HG03175 (cell line): ENCODE results near the gene KIF1B.
"Not testable (repeated sequence)": the region's sequence is repeated elsewhere in the genome, so short reads cannot be mapped to it uniquely, and the experiment has no call there.

Experiments
- ATAC-seq: cut with Tn5 transposase; IDR thresholded peaks from one replicate; pipeline ENCODE4 v1.9.1; 2021; ENCODE audit warnings: mild to moderate bottlenecking, moderate library complexity; ENCODE audit not compliant: unreplicated experiment

Gene KIF1B

DNA sequence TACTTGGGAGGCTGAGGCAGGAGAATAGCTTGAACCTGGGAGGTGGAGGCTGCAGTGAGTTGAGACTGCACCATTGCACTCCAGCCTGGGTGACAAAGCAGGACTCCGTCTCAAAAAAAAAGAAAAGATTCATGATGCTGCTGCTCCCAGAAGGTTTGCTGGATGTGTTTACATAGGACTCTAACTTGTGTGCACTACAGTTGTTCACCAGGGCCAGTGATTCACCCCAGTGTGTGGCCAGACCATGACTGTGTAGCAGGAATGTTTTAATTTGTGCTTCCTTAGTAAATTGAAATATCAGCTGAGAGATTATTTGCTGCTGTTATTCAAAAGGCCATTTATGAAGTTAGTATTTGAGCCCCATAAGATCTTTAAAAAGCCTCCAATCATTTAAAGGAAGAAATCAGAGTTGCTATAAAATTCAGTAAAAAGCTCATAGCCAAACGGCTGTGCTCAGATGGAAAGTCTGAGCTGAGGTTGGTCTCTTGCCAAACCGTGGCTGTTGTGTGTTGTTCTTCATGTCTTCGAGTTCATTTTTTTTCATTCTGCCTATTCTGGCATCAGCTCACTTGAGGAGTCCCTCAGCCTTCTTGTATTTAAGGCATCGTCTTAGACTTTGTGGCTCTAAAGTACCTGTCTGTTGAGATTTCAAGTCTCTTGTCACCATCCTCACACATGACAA, 170.4 kb downstream of the KIF1B start:
- no peak for ATAC-seq

GRCh38 chr1:10383630-10384029, 173.3 kb downstream of the KIF1B start:
- no peak for ATAC-seq

DNA sequence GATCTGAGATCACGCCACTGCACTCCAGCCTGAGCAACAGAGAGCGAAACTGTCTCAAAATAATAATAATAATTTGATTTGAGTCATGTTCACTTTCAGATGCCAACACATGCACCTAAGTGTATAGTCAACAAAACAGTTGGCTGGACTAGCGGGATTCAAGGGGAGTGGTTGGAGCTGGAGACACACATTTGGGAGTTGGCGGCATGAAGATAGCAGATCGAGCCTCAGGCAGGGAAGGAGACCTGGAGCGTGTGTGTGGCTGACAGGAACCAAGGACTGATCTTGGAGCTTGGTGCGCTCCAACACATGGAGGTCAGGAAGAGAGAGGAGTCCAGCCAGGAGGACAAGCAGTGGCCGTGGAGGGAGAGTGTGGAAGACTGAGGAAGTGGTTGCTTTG, 173.8 kb downstream of the KIF1B start:
- ATAC-seq: no peak

DNA sequence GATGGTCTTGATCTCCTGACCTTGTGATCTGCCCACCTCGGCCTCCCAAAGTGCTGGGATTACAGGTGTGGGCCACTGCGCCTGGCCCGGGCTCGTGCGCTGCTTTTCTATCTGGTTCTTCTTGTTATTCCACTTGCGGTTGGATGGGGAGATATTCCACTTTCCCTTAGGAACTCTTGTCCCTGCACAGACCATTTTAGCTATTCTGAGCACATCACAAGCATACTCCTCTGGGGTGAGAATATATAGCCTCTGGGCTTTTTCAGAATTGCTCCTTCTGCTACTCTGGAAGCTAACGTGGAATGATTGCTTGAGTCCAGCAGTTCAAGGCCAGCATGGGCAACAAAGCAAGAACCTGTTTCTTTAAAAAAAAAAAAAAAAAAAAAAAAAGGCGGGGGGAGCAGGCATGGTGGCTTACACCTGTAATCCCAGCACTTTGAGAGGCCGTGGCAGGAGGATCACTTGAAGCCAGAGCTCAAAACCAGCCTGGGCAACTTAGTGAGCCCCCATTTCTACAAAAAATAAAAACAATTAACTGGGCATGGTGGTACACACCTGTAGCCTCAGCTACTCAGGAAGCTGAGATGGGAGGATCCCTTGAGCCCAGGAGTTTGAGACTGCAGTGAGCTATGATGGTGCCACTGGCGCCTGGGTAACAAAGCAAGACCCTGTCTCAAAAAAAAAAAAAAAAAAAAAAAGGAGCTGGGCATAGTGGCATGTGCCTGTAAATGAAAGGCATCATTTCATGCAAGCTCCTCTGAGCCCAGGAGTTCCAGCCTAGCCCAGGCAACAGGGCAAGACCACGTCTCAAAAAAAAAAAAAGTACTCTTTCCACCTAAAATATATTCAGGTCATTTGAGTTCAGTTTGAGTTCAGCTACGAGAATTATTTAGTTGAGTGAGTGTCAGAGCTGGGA, 176.6 kb downstream of the KIF1B start:
- no peak for ATAC-seq

DNA sequence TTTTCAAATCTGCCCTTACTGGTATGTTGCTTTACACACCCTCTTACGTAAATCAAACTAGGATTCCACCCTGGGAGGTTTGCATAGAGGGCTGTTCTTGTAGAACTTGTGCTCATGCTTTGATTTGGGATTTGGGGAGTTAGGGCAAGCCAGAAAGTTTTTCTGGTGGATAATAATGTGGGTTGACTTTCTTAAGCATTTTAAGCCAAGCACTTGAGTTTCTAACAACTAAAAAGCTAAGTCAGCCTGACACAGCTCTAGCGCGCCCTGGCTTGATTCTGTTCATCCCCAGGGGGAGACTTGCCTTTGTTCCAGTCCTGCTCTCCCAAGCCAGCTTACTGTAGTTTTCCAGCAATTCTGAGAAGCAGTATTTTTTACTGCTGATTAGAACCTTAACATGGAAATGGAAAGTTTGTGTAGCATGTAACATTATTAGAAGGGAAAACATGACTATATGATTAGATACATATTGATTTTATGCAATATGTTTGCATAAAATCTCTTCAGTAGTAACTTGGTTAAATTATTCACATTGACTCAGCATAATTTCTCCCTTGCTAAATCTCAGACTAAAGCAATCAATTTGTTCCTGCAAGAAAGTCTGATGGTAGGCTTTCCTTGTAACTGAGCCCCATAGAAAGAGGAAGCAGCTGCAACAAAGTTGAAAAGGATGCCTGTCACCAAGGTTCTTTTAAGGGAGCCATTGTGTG, 177.5 kb downstream of the KIF1B start:
- ATAC-seq: no peak

- ATAC-seq: no peak
Measured at GRCh38 chr1:10388387-10388715, 178.0 kb downstream of the KIF1B start.

- no peak for ATAC-seq
Measured at GRCh38 chr1:10389271-10389973, 179.1 kb downstream of the KIF1B start.

DNA sequence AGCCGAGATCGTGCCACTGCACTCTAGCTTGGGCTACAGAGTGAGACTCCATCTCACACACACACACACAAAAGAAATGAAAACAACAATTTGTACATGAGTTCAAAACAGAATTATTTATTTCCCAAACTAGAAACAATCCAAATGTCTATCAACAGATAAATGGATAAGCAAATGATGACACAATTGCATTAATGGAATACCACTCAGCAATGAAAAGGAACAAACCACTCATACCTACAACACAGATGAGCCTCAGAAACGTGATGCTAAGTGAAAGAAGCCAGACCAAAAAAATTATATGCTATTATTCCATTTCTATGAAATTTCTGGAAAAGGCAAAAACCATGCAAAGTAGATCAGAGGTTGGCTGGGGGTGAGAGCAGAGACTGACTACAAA, 186.5 kb downstream of the KIF1B start:
- ATAC-seq: no peak

- ATAC-seq: peak; percentile 21
Measured at GRCh38 chr1:10398278-10398733, 187.9 kb downstream of the KIF1B start.

DNA sequence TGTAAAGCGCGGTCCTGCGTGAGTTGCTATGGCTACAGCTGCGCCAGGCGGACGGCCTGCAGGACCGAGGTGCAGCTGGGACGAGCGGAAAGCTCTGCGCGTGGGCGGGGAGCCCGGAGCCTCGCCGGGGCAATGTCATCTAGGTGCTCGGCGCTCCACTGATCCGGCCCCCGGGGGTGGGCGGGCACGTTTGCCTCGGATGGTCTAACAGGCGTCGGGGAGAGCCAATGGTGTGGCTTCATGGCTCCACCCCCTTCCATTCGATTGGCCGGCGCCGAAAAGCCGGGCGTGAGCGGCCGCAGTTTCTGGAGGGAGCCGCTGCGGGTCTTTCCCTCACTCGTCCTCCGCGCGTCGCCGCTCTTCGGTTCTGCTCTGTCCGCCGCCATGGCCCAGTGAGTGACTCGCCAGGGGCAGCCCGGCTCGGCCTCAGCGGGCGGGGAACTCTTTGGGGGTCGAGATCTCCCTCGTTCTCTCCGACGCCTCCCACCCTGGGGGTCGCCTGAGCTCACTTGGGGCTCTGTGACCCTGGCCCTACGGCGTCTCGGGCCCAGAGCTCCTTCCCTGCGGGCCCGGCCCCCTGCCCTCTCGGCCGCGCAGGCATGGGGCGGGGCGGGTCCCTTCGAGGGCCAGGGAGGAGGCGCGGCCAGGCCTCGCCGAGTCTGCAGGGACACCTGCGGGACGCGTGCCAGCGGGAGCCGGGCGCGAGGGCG, 188.5 kb downstream of the KIF1B start, which contains the start of gene PGD:
TSS of gene PGD (plus strand) at position 331 of the 710 bp plus-strand sequence. CDS start at position 385, 54 bp downstream.
- peak; percentile 96 for ATAC-seq

DNA sequence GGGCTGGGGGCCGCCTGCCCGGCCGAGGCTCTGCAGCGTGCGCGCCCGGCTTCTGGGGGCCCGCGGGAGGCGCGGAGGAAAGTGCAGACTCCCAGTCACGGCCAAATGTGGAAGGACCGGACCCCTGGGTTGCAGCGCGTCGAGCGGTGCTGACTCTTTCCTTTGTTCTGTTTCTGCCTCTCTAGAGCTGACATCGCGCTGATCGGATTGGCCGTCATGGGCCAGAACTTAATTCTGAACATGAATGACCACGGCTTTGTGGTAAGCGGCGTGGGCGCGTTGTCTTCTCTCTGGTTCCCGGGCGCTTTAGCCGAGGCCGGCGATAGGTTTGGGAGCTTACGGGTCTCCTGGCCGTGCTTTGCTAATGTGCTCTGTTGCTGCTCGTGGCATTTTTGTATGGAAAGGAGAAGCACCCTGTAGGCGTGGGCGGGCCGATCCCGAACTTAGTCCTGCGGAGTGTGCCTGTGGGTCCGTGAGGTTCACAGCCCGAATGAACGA, 189.1 kb downstream of the KIF1B start:
- ATAC-seq: no peak

GRCh38 chr1:10400013-10400412, 189.6 kb downstream of the KIF1B start:
- ATAC-seq: no peak

- no peak for ATAC-seq
Measured at GRCh38 chr1:10401281-10401680, 190.9 kb downstream of the KIF1B start.

DNA sequence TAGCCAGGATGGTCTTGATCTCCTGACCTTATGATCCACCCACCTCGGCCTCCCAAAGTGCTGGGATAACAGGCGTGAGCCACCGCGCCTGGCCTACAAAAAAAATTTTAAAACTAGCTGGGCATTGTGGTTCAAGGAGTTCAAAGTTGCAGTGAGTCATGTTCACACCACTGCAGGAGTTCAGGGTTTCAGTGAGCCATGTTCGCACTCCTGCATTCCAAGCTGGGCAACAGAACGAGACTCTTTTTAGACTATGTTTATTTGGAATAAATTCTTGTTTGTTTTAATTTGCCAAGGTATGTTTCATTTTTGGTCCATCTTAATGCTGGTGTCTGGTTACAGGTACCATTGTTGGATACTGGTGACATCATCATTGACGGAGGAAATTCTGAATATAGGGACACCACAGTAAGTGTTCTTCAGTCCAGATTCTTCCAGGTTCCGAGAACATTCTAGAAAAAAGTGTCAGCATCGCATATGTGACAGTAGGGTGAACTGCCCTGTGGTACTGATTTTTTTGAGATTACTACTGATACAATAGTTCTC, 192.4 kb downstream of the KIF1B start:
- ATAC-seq: no peak

GRCh38 chr1:10407201-10407600, 196.8 kb downstream of the KIF1B start:
- ATAC-seq: no peak

DNA sequence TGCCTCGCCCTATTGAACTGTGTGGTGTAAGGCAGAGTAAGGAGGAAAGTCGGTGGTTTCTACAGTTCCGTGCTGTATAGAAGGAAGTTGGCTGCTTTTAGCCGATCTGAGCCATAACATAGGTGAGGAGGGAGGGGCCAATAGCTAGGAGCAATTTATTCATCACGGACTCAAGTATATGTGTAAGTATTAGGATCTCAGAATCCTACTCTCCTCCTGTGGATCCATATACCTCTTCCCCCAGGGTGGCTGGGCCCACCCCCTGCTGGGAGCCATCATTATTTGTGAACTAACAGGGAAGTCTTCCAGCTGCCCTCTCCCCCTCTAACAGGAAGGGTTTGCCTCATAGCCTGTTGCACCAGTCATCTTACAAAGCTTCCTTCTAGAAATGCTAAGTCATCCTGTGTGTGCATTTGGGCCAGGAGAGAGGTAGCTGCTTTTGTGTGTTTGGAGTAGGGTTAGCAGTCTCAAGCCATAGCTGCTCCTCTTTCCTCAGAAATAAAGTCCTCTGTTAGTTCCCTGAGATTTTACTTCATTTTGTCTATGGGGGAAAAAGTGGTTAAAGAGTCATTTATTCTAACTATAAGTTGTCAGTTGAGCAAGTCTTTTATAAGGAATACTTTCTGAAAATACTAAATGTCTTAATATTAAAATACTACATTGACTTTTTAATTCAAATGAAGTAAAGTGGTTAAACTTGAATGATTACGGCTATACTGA, 205.0 kb downstream of the KIF1B start:
- ATAC-seq: no peak

- not testable (repeated sequence) for ATAC-seq
Measured at GRCh38 chr1:10415967-10416366, 205.6 kb downstream of the KIF1B start.

DNA sequence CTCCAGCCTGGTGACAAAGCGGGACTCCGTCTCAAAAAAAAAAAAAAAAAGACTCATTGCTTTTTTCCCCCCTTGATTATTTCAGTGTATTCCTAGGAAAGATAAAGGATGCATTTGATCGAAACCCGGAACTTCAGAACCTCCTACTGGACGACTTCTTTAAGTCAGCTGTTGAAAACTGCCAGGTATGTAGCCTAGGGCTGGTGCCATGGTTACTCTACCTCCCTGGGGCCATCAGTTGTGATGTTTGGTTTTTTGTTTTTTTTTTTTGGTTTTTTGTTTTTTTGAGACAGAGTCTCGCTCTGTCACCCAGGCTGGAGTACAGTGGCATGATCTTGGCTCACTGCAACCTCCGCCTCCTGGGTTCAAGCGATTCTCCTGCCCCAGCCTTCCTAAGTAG, 208.4 kb downstream of the KIF1B start:
- not testable (repeated sequence) for ATAC-seq

- no peak for ATAC-seq
Measured at GRCh38 chr1:10419351-10419750, 209.0 kb downstream of the KIF1B start.
